Ishikawa (cell line): Measurements from ENCODE around the gene ZNF691.

Experiments used
- CEBPB ChIP-seq: IDR thresholded peaks from 2 replicates; pipeline ENCODE4 v1.6.1; 2012
- CREB1 ChIP-seq: IDR thresholded peaks from 2 replicates; pipeline ENCODE4 v1.6.1; 2012; ENCODE audit warnings: low read depth
- EGR1 ChIP-seq: IDR thresholded peaks from 2 replicates; pipeline ENCODE4 v1.6.1; 2012
- EP300 ChIP-seq: IDR thresholded peaks from 2 replicates; pipeline ENCODE4 v1.6.1; 2012; ENCODE audit warnings: borderline replicate concordance
- MAX ChIP-seq: IDR thresholded peaks from 2 replicates; pipeline ENCODE4 v1.6.1; 2012
- NFIC ChIP-seq: IDR thresholded peaks from 2 replicates; pipeline ENCODE4 v1.6.1; 2012
- RAD21 ChIP-seq: IDR thresholded peaks from 2 replicates; pipeline ENCODE4 v1.6.1; 2012; ENCODE audit warnings: low read depth
- REST ChIP-seq: IDR thresholded peaks from 2 replicates; pipeline ENCODE4 v1.6.1; 2012; ENCODE audit warnings: low read depth, mild to moderate bottlenecking
- TAF1 ChIP-seq: IDR thresholded peaks from 2 replicates; pipeline ENCODE4 v1.6.1; 2012; ENCODE audit warnings: low read depth, mild to moderate bottlenecking
- TCF12 ChIP-seq: IDR thresholded peaks from 2 replicates; pipeline ENCODE4 v1.6.1; 2012; ENCODE audit warnings: low read depth
- TEAD4 ChIP-seq: IDR thresholded peaks from 2 replicates; pipeline ENCODE4 v1.6.1; 2012
- USF1 ChIP-seq: IDR thresholded peaks from 2 replicates; pipeline ENCODE4 v1.6.1; 2012
- YY1 ChIP-seq: IDR thresholded peaks from 2 replicates; pipeline ENCODE4 v1.6.1; 2012; ENCODE audit warnings: low read depth
- ZBTB7A ChIP-seq: IDR thresholded peaks from 2 replicates; pipeline ENCODE4 v1.6.1; 2012; ENCODE audit warnings: low read depth

The ZNF691 gene

GRCh38 chr1:42806593-42806992 is 39.8 kb upstream of the ZNF691 start:
- TF ChIP-seq ZBTB7A = no peak
- no peak for TF ChIP-seq RAD21
- TF ChIP-seq NFIC = no peak
- TF ChIP-seq TCF12 = no peak
- no peak for TF ChIP-seq TAF1
- no peak for TF ChIP-seq EGR1
- TF ChIP-seq USF1 = no peak
- no peak for TF ChIP-seq CREB1
- no peak for TF ChIP-seq REST
- TF ChIP-seq CEBPB = no peak
- TF ChIP-seq TEAD4 = no peak
- no peak for TF ChIP-seq EP300
- TF ChIP-seq MAX = no peak

GRCh38 chr1:42807056-42807668 is 39.3 kb upstream of the ZNF691 start:
- no peak for TF ChIP-seq TCF12
- no peak for TF ChIP-seq EP300
- TF ChIP-seq RAD21 = no peak
- TF ChIP-seq TEAD4 = no peak
- TF ChIP-seq NFIC = no peak

- TF ChIP-seq YY1 = no peak
- no peak for TF ChIP-seq TCF12
- TF ChIP-seq RAD21 = no peak
- TF ChIP-seq EP300 = no peak
- no peak for TF ChIP-seq USF1
- no peak for TF ChIP-seq CEBPB
- TF ChIP-seq ZBTB7A = no peak
- no peak for TF ChIP-seq REST
- TF ChIP-seq MAX = no peak
- no peak for TF ChIP-seq CREB1
- no peak for TF ChIP-seq NFIC
- TF ChIP-seq TEAD4 = no peak
Measured at GRCh38 chr1:42815941-42816584, 30.4 kb upstream of the ZNF691 start.

- no peak for TF ChIP-seq RAD21
- TF ChIP-seq REST = no peak
- peak; percentile 50; the same call in 1 of the 2 replicates for TF ChIP-seq NFIC
- TF ChIP-seq EGR1 = no peak
- peak; percentile 72 for TF ChIP-seq TAF1
- peak; percentile 33; the same call in 1 of the 2 replicates for TF ChIP-seq ZBTB7A
- 0 out of 2 replicates have a peak, but pooled peaks have one; percentile 41 for TF ChIP-seq MAX
- no peak for TF ChIP-seq CEBPB
- peak; percentile 87 for TF ChIP-seq YY1
Measured at GRCh38 chr1:42816585-42817439, 29.6 kb upstream of the ZNF691 start, which contains the start of the genes ERMAP and SVBP. Gene ERMAP, plus strand, starts transcription at chr1:42817122. Its CDS starts 13,327 bp downstream, at chr1:42830449. Gene SVBP, minus strand, starts transcription at chr1:42817397. Its CDS starts 853 bp downstream, at chr1:42816544.
